DOHH2 (cell line): Measurements from ENCODE around the gene KCNK15.

ENCODE experiments used
- H3F3A ChIP-seq: fragments of 200-600 bp; sonication (generic), shearing (Covaris generic); 2 replicates; pipeline ENCODE4 v1.6.0; 2016; ENCODE audit warnings: antibody characterized with exemption, mild to moderate bottlenecking; ENCODE audit not compliant: control insufficient read depth, insufficient read depth
- H3K27ac ChIP-seq: fragments of 200-600 bp; sonication (generic); 2 replicates; pipeline ENCODE4 v1.5.1; 2014; ENCODE audit warnings: low read depth, mild to moderate bottlenecking, low read length, moderate library complexity
- H3K27me3 ChIP-seq: fragments of 200-600 bp; sonication (generic); 2 replicates; pipeline ENCODE4 v1.6.1; 2014; ENCODE audit warnings: mild to moderate bottlenecking, low read length, mixed read lengths; ENCODE audit not compliant: control insufficient read depth
- H3K36me3 ChIP-seq: fragments of 200-600 bp; sonication (generic); 2 replicates; pipeline ENCODE4 v1.6.1; 2014; ENCODE audit warnings: mild to moderate bottlenecking, low read length, moderate library complexity, mixed read lengths; ENCODE audit not compliant: control insufficient read depth
- H3K4me1 ChIP-seq: fragments of 200-600 bp; sonication (generic); 2 replicates; pipeline ENCODE4 v1.6.1; 2014; ENCODE audit warnings: mild to moderate bottlenecking, low read length, mixed read lengths; ENCODE audit not compliant: control insufficient read depth
- H3K4me2 ChIP-seq: fragments of 200-600 bp; sonication (generic); 2 replicates; pipeline ENCODE4 v1.6.0; 2014; ENCODE audit warnings: mild to moderate bottlenecking, low read length, moderate library complexity
- H3K4me3 ChIP-seq: fragments of 200-600 bp; sonication (generic); 2 replicates; pipeline ENCODE4 v1.5.1; 2014; ENCODE audit warnings: mild to moderate bottlenecking, low read length, mixed read lengths
- H3K79me2 ChIP-seq: fragments of 200-600 bp; sonication (generic); 2 replicates; pipeline ENCODE4 v1.6.1; 2014; ENCODE audit warnings: mild to moderate bottlenecking, low read length, mixed read lengths; ENCODE audit not compliant: control insufficient read depth
- H3K9me2 ChIP-seq: fragments of 200-600 bp; sonication (generic); replicated peaks from 2 replicates; pipeline ENCODE4 v1.6.1; 2014; ENCODE audit warnings: mild to moderate bottlenecking, low read length, mixed read lengths; ENCODE audit not compliant: control insufficient read depth
- H3K9me3 ChIP-seq: fragments of 200-600 bp; sonication (generic); 2 replicates; pipeline ENCODE4 v1.6.1; 2014; ENCODE audit warnings: antibody characterized with exemption, low read length, mixed read lengths; ENCODE audit not compliant: control insufficient read depth, insufficient read depth
- H4K20me1 ChIP-seq: fragments of 200-600 bp; sonication (generic); 2 replicates; pipeline ENCODE4 v1.6.0; 2014; ENCODE audit warnings: low read depth, mild to moderate bottlenecking, antibody characterized with exemption, low read length, moderate library complexity; ENCODE audit not compliant: control insufficient read depth, insufficient read depth
- CTCF ChIP-seq: fragments of 200-600 bp; sonication (generic); IDR thresholded peaks from one replicate; pipeline ENCODE4 v1.5.1; 2014; ENCODE audit warnings: antibody characterized with exemption, mild to moderate bottlenecking, low read depth, low read length; ENCODE audit not compliant: poor library complexity, severe bottlenecking
- EZH2phosphoT487 ChIP-seq: fragments of 200-600 bp; sonication (generic); IDR thresholded peaks from 2 replicates; pipeline ENCODE4 v1.6.1; 2017; ENCODE audit warnings: borderline replicate concordance, mild to moderate bottlenecking, antibody characterized with exemption, low read length, moderate library complexity, mixed read lengths

The KCNK15 gene

GRCh38 chr20:44756956-44757355, 11.3 kb downstream of the KCNK15 start:
- Histone ChIP-seq H3K4me1 (no peaks in the 10 kb centered on the region), H3K4me2 (no peak overlapping the region), H3K27ac (no peak overlapping the region), H3K27me3 (peaks cover 10% of the 10 kb centered on the region), H3K9me2 (no peaks in the 10 kb centered on the region), H3F3A (no peaks in the 10 kb centered on the region), H3K4me3 (no peak overlapping the region), H3K79me2 (no peaks in the 10 kb centered on the region), H4K20me1 (no peaks in the 10 kb centered on the region), H3K9me3 (no peaks in the 10 kb centered on the region), H3K36me3 (no peaks in the 10 kb centered on the region)
- no peak for TF ChIP-seq EZH2phosphoT487
- TF ChIP-seq CTCF = no peak

GRCh38 chr20:44758247-44759101, 12.8 kb downstream of the KCNK15 start:
- Histone ChIP-seq H4K20me1 (no peaks in the 10 kb centered on the region), H3K27ac (no peak overlapping the region), H3K9me2 (no peaks in the 10 kb centered on the region), H3K9me3 (no peaks in the 10 kb centered on the region), H3F3A (no peaks in the 10 kb centered on the region), H3K27me3 (peaks cover 10% of the 10 kb centered on the region), H3K79me2 (no peaks in the 10 kb centered on the region), H3K4me2 (no peak overlapping the region), H3K4me1 (no peaks in the 10 kb centered on the region), H3K4me3 (no peak overlapping the region), H3K36me3 (no peaks in the 10 kb centered on the region)
- TF ChIP-seq EZH2phosphoT487 = no peak
- no peak for TF ChIP-seq CTCF

GRCh38 chr20:44759595-44759994, 13.9 kb downstream of the KCNK15 start:
- H3K4me1 ChIP-seq = no peaks in the 10 kb centered on the region
- no peak overlapping the region for H3K4me3 ChIP-seq
- peaks cover 10% of the 10 kb centered on the region for H3K27me3 ChIP-seq
- H3K9me2 ChIP-seq = no peaks in the 10 kb centered on the region
- H3K9me3 ChIP-seq = no peaks in the 10 kb centered on the region
- TF ChIP-seq CTCF (no peak), EZH2phosphoT487 (no peak)
- H3K4me2 ChIP-seq = no peak overlapping the region
- H3K79me2 ChIP-seq = no peaks in the 10 kb centered on the region
- H4K20me1 ChIP-seq = no peaks in the 10 kb centered on the region
- H3K36me3 ChIP-seq = no peaks in the 10 kb centered on the region
- H3F3A ChIP-seq = no peaks in the 10 kb centered on the region
- H3K27ac ChIP-seq = no peak overlapping the region
